Spleen (tissue), 7 donors: Measurements from ENCODE around the gene TMEM255B.

Source experiments
- CTCF ChIP-seq, 11 experiments: fragments of 200-600 bp in 7 of 11; fragments of 450-650 bp in 4 of 11; sonication (generic) in 4 of 11; IDR thresholded peaks in 8 of 11; conservative IDR thresholded peaks in 3 of 11; 1 replicate in 7 of 11; 2 replicates in 4 of 11; pipeline versions ENCODE4 v1.4.0 to v1.8.0; 2016 to 2021; ENCODE audit warnings: antibody characterized with exemption in 11 of 11, inconsistent platforms in 4 of 11, mild to moderate bottlenecking in 1 of 11
- POLR2AphosphoS5 ChIP-seq, 3 donors: sonication (generic); formaldehyde crosslinking; IDR thresholded peaks; one replicate each; pipeline ENCODE4 v1.5.1; 2017; ENCODE audit warnings: antibody characterized with exemption in 3 of 3
- donor health status: DM: no; HTN: no; CAD: no; lungs with moderate emphysema.
- donor health status: DM: no; HTN: no; CAD: no.
- donor health status: DM: no; HTN: no; CAD: no.

- TF ChIP-seq CTCF (IDR thresholded peaks at IDR 0.05 in 8 of 11, conservative IDR thresholded peaks at IDR 0.05 in 3 of 11) (no peak), POLR2AphosphoS5 (IDR thresholded peaks at IDR 0.05) (no peak)
Measured at GRCh38 chr13:113789167-113789566, 30.1 kb downstream of the TMEM255B start.
